Retinal pigment epithelial cell (primary cell): ENCODE data around the gene MLLT3.

Source experiments
- DNase-seq: peaks from one replicate; pipeline ENCODE4 v3.0.0-alpha.2; 2010; ENCODE audit warnings: low read depth
- H3K4me3 ChIP-seq: 2 replicates; pipeline ENCODE4 v1.5.1; 2011; ENCODE audit warnings: mild to moderate bottlenecking, low read length, control low read depth, moderate library complexity
- TF ChIP-seq, protein P1 (sequence below): conservative IDR thresholded peaks from 2 replicates; pipeline ENCODE4 v1.5.1; 2011; ENCODE audit warnings: low read depth, low read length, control low read depth, inconsistent platforms

Gene MLLT3

GRCh38 chr9:20540169-20540863 is 82.0 kb downstream of the MLLT3 start:
- no peak for DNase-seq
- H3K4me3 ChIP-seq: no peak overlapping the region
- TF ChIP-seq, protein P1, sequence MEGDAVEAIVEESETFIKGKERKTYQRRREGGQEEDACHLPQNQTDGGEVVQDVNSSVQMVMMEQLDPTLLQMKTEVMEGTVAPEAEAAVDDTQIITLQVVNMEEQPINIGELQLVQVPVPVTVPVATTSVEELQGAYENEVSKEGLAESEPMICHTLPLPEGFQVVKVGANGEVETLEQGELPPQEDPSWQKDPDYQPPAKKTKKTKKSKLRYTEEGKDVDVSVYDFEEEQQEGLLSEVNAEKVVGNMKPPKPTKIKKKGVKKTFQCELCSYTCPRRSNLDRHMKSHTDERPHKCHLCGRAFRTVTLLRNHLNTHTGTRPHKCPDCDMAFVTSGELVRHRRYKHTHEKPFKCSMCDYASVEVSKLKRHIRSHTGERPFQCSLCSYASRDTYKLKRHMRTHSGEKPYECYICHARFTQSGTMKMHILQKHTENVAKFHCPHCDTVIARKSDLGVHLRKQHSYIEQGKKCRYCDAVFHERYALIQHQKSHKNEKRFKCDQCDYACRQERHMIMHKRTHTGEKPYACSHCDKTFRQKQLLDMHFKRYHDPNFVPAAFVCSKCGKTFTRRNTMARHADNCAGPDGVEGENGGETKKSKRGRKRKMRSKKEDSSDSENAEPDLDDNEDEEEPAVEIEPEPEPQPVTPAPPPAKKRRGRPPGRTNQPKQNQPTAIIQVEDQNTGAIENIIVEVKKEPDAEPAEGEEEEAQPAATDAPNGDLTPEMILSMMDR: no peak

- H3K4me3 ChIP-seq: no peak overlapping the region
- DNase-seq: no peak
- TF ChIP-seq, protein P1: no peak
These were observed 83.3 kb downstream of the MLLT3 start for GRCh38 chr9:20538956-20539355.

- TF ChIP-seq, protein P1: no peak
- DNase-seq: no peak
- no peak overlapping the region for H3K4me3 ChIP-seq
These were observed 84.2 kb downstream of the MLLT3 start for GRCh38 chr9:20538092-20538491.

GRCh38 chr9:20537294-20537693 is 85.0 kb downstream of the MLLT3 start:
- no peak for DNase-seq
- no peak overlapping the region for H3K4me3 ChIP-seq
- TF ChIP-seq, protein P1: no peak

GRCh38 chr9:20532584-20532983 is 89.7 kb downstream of the MLLT3 start:
- TF ChIP-seq, protein P1: no peak
- no peak overlapping the region for H3K4me3 ChIP-seq
- no peak for DNase-seq

- TF ChIP-seq, protein P1: no peak
- no peak for DNase-seq
- no peak overlapping the region for H3K4me3 ChIP-seq
These were observed 92.5 kb downstream of the MLLT3 start for GRCh38 chr9:20529837-20530236.

- DNase-seq: no peak
- no peak overlapping the region for H3K4me3 ChIP-seq
- TF ChIP-seq, protein P1: no peak
These were observed 94.0 kb downstream of the MLLT3 start for GRCh38 chr9:20528253-20528652.
